B cell (primary cell): ENCODE results near the gene RHOH.

ENCODE experiments used
- CTCF ChIP-seq: fragments of 200-600 bp; IDR thresholded peaks from one replicate; pipeline ENCODE4 v1.8.0; 2022; ENCODE audit warnings: antibody characterized with exemption, mild to moderate bottlenecking
- EZH2 ChIP-seq: IDR thresholded peaks from 2 replicates; pipeline ENCODE4 v1.6.1; 2012; ENCODE audit warnings: borderline replicate concordance, low read depth, mild to moderate bottlenecking, moderate library complexity, low read length; ENCODE audit not compliant: insufficient read depth, poor library complexity, severe bottlenecking

DNA sequence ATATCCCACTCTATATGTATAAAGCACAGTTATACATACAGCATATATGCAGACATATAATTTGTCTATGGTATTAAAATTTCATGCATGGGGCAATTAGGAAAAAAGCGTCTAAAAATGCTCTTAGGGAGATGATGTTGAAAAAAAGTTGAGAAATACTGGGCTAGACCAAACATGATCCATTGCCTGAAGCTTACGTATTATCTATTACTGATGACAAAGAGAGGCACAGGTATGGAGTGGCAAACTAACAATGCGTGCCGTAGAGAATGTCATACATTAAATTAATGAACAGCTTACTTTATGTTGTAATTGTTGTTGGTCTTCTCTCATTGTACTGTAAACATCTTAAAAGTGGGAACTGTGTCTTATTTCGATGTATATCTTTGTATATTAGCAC lies 13.9 kb downstream of the RHOH start:
- no peak for TF ChIP-seq CTCF
- TF ChIP-seq EZH2: no peak
